DOHH2 (cell line): ENCODE data around the gene FMR1.

Source experiments
- H3F3A ChIP-seq: fragments of 200-600 bp; sonication (generic), shearing (Covaris generic); 2 replicates; pipeline ENCODE4 v1.6.0; 2016; ENCODE audit warnings: antibody characterized with exemption, mild to moderate bottlenecking; ENCODE audit not compliant: control insufficient read depth, insufficient read depth
- H3K27ac ChIP-seq: fragments of 200-600 bp; sonication (generic); 2 replicates; pipeline ENCODE4 v1.5.1; 2014; ENCODE audit warnings: low read depth, mild to moderate bottlenecking, low read length, moderate library complexity
- H3K27me3 ChIP-seq: fragments of 200-600 bp; sonication (generic); 2 replicates; pipeline ENCODE4 v1.6.1; 2014; ENCODE audit warnings: mild to moderate bottlenecking, low read length, mixed read lengths; ENCODE audit not compliant: control insufficient read depth
- H3K36me3 ChIP-seq: fragments of 200-600 bp; sonication (generic); 2 replicates; pipeline ENCODE4 v1.6.1; 2014; ENCODE audit warnings: mild to moderate bottlenecking, low read length, moderate library complexity, mixed read lengths; ENCODE audit not compliant: control insufficient read depth
- H3K4me1 ChIP-seq: fragments of 200-600 bp; sonication (generic); 2 replicates; pipeline ENCODE4 v1.6.1; 2014; ENCODE audit warnings: mild to moderate bottlenecking, low read length, mixed read lengths; ENCODE audit not compliant: control insufficient read depth
- H3K4me2 ChIP-seq: fragments of 200-600 bp; sonication (generic); 2 replicates; pipeline ENCODE4 v1.6.0; 2014; ENCODE audit warnings: mild to moderate bottlenecking, low read length, moderate library complexity
- H3K4me3 ChIP-seq: fragments of 200-600 bp; sonication (generic); 2 replicates; pipeline ENCODE4 v1.5.1; 2014; ENCODE audit warnings: mild to moderate bottlenecking, low read length, mixed read lengths
- H3K79me2 ChIP-seq: fragments of 200-600 bp; sonication (generic); 2 replicates; pipeline ENCODE4 v1.6.1; 2014; ENCODE audit warnings: mild to moderate bottlenecking, low read length, mixed read lengths; ENCODE audit not compliant: control insufficient read depth
- H3K9me2 ChIP-seq: fragments of 200-600 bp; sonication (generic); replicated peaks from 2 replicates; pipeline ENCODE4 v1.6.1; 2014; ENCODE audit warnings: mild to moderate bottlenecking, low read length, mixed read lengths; ENCODE audit not compliant: control insufficient read depth
- H3K9me3 ChIP-seq: fragments of 200-600 bp; sonication (generic); 2 replicates; pipeline ENCODE4 v1.6.1; 2014; ENCODE audit warnings: antibody characterized with exemption, low read length, mixed read lengths; ENCODE audit not compliant: control insufficient read depth, insufficient read depth
- H4K20me1 ChIP-seq: fragments of 200-600 bp; sonication (generic); 2 replicates; pipeline ENCODE4 v1.6.0; 2014; ENCODE audit warnings: low read depth, mild to moderate bottlenecking, antibody characterized with exemption, low read length, moderate library complexity; ENCODE audit not compliant: control insufficient read depth, insufficient read depth
- EZH2phosphoT487 ChIP-seq: fragments of 200-600 bp; sonication (generic); IDR thresholded peaks from 2 replicates; pipeline ENCODE4 v1.6.1; 2017; ENCODE audit warnings: borderline replicate concordance, mild to moderate bottlenecking, antibody characterized with exemption, low read length, moderate library complexity, mixed read lengths
- TF ChIP-seq, protein P1 (sequence below): fragments of 200-600 bp; sonication (generic); IDR thresholded peaks from one replicate; pipeline ENCODE4 v1.5.1; 2014; ENCODE audit warnings: antibody characterized with exemption, mild to moderate bottlenecking, low read depth, low read length; ENCODE audit not compliant: poor library complexity, severe bottlenecking

FMR1 gene

GRCh38 chrX:147877726-147878125 is 34.0 kb upstream of the FMR1 start:
- no peak overlapping the region for H3K4me3 ChIP-seq
- H3F3A ChIP-seq: no peaks in the 10 kb centered on the region
- no peak overlapping the region for H3K27ac ChIP-seq
- H4K20me1 ChIP-seq: no peaks in the 10 kb centered on the region
- H3K4me1 ChIP-seq: no peaks in the 10 kb centered on the region
- H3K9me3 ChIP-seq: no peaks in the 10 kb centered on the region
- H3K79me2 ChIP-seq: no peaks in the 10 kb centered on the region
- no peaks in the 10 kb centered on the region for H3K9me2 ChIP-seq
- H3K4me2 ChIP-seq: no peak overlapping the region
- H3K27me3 ChIP-seq: no peaks in the 10 kb centered on the region
- TF ChIP-seq EZH2phosphoT487: no peak
- TF ChIP-seq, protein P1, sequence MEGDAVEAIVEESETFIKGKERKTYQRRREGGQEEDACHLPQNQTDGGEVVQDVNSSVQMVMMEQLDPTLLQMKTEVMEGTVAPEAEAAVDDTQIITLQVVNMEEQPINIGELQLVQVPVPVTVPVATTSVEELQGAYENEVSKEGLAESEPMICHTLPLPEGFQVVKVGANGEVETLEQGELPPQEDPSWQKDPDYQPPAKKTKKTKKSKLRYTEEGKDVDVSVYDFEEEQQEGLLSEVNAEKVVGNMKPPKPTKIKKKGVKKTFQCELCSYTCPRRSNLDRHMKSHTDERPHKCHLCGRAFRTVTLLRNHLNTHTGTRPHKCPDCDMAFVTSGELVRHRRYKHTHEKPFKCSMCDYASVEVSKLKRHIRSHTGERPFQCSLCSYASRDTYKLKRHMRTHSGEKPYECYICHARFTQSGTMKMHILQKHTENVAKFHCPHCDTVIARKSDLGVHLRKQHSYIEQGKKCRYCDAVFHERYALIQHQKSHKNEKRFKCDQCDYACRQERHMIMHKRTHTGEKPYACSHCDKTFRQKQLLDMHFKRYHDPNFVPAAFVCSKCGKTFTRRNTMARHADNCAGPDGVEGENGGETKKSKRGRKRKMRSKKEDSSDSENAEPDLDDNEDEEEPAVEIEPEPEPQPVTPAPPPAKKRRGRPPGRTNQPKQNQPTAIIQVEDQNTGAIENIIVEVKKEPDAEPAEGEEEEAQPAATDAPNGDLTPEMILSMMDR: no peak
- no peaks in the 10 kb centered on the region for H3K36me3 ChIP-seq

- Histone ChIP-seq H3K79me2 (no peaks in the 10 kb centered on the region), H3K9me2 (no peaks in the 10 kb centered on the region), H3K36me3 (no peaks in the 10 kb centered on the region), H3K4me2 (no peak overlapping the region), H3K27ac (no peak overlapping the region), H3K4me3 (no peak overlapping the region), H4K20me1 (no peaks in the 10 kb centered on the region), H3K4me1 (no peaks in the 10 kb centered on the region), H3K9me3 (no peaks in the 10 kb centered on the region), H3F3A (no peaks in the 10 kb centered on the region), H3K27me3 (no peaks in the 10 kb centered on the region)
- TF ChIP-seq EZH2phosphoT487: no peak
- TF ChIP-seq, protein P1: no peak
These were observed 26.8 kb upstream of the FMR1 start for GRCh38 chrX:147884958-147885357.

- Histone ChIP-seq H3K4me2 (no peak overlapping the region), H3K4me1 (no peaks in the 10 kb centered on the region), H3K36me3 (no peaks in the 10 kb centered on the region), H3K79me2 (no peaks in the 10 kb centered on the region), H3K4me3 (no peak overlapping the region), H4K20me1 (no peaks in the 10 kb centered on the region), H3F3A (no peaks in the 10 kb centered on the region), H3K9me2 (no peaks in the 10 kb centered on the region), H3K9me3 (no peaks in the 10 kb centered on the region), H3K27me3 (no peaks in the 10 kb centered on the region), H3K27ac (no peak overlapping the region)
- TF ChIP-seq, protein P1: no peak
- no peak for TF ChIP-seq EZH2phosphoT487
These were observed 21.0 kb upstream of the FMR1 start for GRCh38 chrX:147890756-147891155.

DNA sequence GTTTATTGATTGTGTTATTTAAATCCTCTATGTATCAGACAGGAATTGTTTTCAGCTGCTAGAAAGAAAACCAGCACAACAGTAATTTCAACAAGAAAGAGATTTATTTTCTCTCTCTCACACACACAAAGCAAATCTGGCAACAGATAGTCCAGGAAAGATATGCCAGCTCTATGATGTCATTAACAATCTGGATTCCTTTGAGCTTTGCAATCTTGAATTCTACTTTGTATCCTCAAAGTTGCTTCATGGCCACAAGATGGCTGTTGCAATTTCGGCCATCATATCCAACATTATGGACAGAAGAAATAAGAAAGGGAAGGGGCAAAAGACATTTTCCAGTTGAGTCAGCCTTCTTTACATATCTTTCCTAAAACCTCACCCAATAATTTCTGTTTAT is 19.8 kb upstream of the FMR1 start:
- Histone ChIP-seq H3K9me2 (no peaks in the 10 kb centered on the region), H4K20me1 (no peaks in the 10 kb centered on the region), H3K4me1 (no peaks in the 10 kb centered on the region), H3K9me3 (no peaks in the 10 kb centered on the region), H3K4me2 (no peak overlapping the region), H3K27me3 (no peaks in the 10 kb centered on the region), H3K4me3 (no peak overlapping the region), H3K27ac (no peak overlapping the region), H3F3A (no peaks in the 10 kb centered on the region), H3K79me2 (no peaks in the 10 kb centered on the region), H3K36me3 (no peaks in the 10 kb centered on the region)
- no peak for TF ChIP-seq EZH2phosphoT487
- TF ChIP-seq, protein P1: no peak
